Loucy (cell line): ENCODE results near the gene ZBTB42.

Experiments
- H2AFZ ChIP-seq: fragments of 200-600 bp; sonication (generic); 2 replicates; pipeline ENCODE4 v1.6.0; 2016; ENCODE audit warnings: antibody characterized with exemption, mild to moderate bottlenecking, low read length, moderate library complexity
- H3F3A ChIP-seq: fragments of 200-600 bp; 2 replicates; pipeline ENCODE4 v1.6.0; 2016; ENCODE audit warnings: antibody characterized with exemption, low read depth, mild to moderate bottlenecking
- H3K27me3 ChIP-seq: fragments of 200-600 bp; sonication (generic); 2 replicates; pipeline ENCODE4 v1.6.1; 2014; ENCODE audit warnings: low read length, mild to moderate bottlenecking; ENCODE audit not compliant: insufficient read depth, poor library complexity, severe bottlenecking
- H3K36me3 ChIP-seq: fragments of 200-600 bp; sonication (generic); 2 replicates; pipeline ENCODE4 v1.6.1; 2016; ENCODE audit warnings: low read length; ENCODE audit not compliant: insufficient read depth
- H3K4me1 ChIP-seq: fragments of 200-600 bp; sonication (generic); 2 replicates; pipeline ENCODE4 v1.5.1; 2014; ENCODE audit warnings: low read length, mild to moderate bottlenecking; ENCODE audit not compliant: insufficient read depth, poor library complexity, severe bottlenecking
- H3K4me2 ChIP-seq: fragments of 200-600 bp; sonication (generic); 2 replicates; pipeline ENCODE4 v1.6.0; 2014; ENCODE audit warnings: antibody characterized with exemption, low read length, low read depth, mild to moderate bottlenecking; ENCODE audit not compliant: poor library complexity, severe bottlenecking
- H3K4me3 ChIP-seq: fragments of 200-600 bp; sonication (generic); 2 replicates; pipeline ENCODE4 v1.5.1; 2014; ENCODE audit warnings: low read length, mild to moderate bottlenecking, mixed read lengths; ENCODE audit not compliant: poor library complexity, severe bottlenecking
- H3K79me2 ChIP-seq: fragments of 200-600 bp; sonication (generic); 2 replicates; pipeline ENCODE4 v1.6.1; 2014; ENCODE audit warnings: low read length; ENCODE audit not compliant: insufficient read depth
- H3K9ac ChIP-seq: fragments of 200-600 bp; sonication (generic); 2 replicates; pipeline ENCODE4 v1.6.0; 2014; ENCODE audit warnings: mild to moderate bottlenecking, low read depth, low read length, moderate library complexity; ENCODE audit not compliant: poor library complexity, severe bottlenecking
- H3K9me2 ChIP-seq: fragments of 200-600 bp; sonication (generic); replicated peaks from 2 replicates; pipeline ENCODE4 v1.6.1; 2016; ENCODE audit warnings: low read depth, low read length, mixed read lengths
- H3K9me3 ChIP-seq: fragments of 200-600 bp; sonication (generic); 2 replicates; pipeline ENCODE4 v1.6.1; 2014; ENCODE audit warnings: mild to moderate bottlenecking, antibody characterized with exemption, low read length, low read depth; ENCODE audit not compliant: insufficient read depth
- H4K20me1 ChIP-seq: fragments of 200-600 bp; sonication (generic); 2 replicates; pipeline ENCODE4 v1.6.0; 2014; ENCODE audit warnings: antibody characterized with exemption, low read length, mild to moderate bottlenecking; ENCODE audit not compliant: insufficient read depth, poor library complexity, severe bottlenecking
- CTCF ChIP-seq: fragments of 200-600 bp; sonication (generic); conservative IDR thresholded peaks from 2 replicates; pipeline ENCODE4 v1.5.1; 2014; ENCODE audit warnings: mild to moderate bottlenecking, antibody characterized with exemption, low read length
- EZH2phosphoT487 ChIP-seq: fragments of 200-600 bp; IDR thresholded peaks from 2 replicates; pipeline ENCODE4 v1.6.1; 2018; ENCODE audit warnings: antibody characterized with exemption, mild to moderate bottlenecking, moderate library complexity, borderline replicate concordance

The ZBTB42 gene

GRCh38 chr14:104795781-104796686, 4.9 kb upstream of the ZBTB42 start:
- TF ChIP-seq EZH2phosphoT487 (no peak), CTCF (no peak)
- peak overlapping the region; percentile 75 for H3K4me2 ChIP-seq
- peaks cover 41% of the 10 kb centered on the region for H4K20me1 ChIP-seq
- peaks cover 41% of the 10 kb centered on the region for H3K79me2 ChIP-seq
- no peaks in the 10 kb centered on the region for H3K9me2 ChIP-seq
- peak overlapping the region; percentile 74 for H3K4me3 ChIP-seq
- H2AFZ ChIP-seq, result 0 out of 2 replicates have a peak overlapping the region, but pooled peaks have one; percentile 45
- H3K27me3 ChIP-seq, result no peaks in the 10 kb centered on the region
- H3K4me1 ChIP-seq, result peaks cover 55% of the 10 kb centered on the region
- H3K9ac ChIP-seq, result peak overlapping the region; percentile 69
- no peaks in the 10 kb centered on the region for H3K9me3 ChIP-seq
- H3F3A ChIP-seq, result peaks cover 13% of the 10 kb centered on the region
- no peaks in the 10 kb centered on the region for H3K36me3 ChIP-seq

GRCh38 chr14:104796687-104797081, 4.2 kb upstream of the ZBTB42 start:
- Histone ChIP-seq H3K9me3 (no peaks in the 10 kb centered on the region), H2AFZ (no peak overlapping the region), H3K4me3 (peak overlapping the region; percentile 74), H3K4me1 (peaks cover 58% of the 10 kb centered on the region), H3F3A (peaks cover 13% of the 10 kb centered on the region), H3K27me3 (no peaks in the 10 kb centered on the region), H4K20me1 (peaks cover 38% of the 10 kb centered on the region), H3K4me2 (peak overlapping the region; percentile 75), H3K79me2 (peaks cover 40% of the 10 kb centered on the region), H3K36me3 (no peaks in the 10 kb centered on the region), H3K9ac (peak overlapping the region; percentile 69), H3K9me2 (no peaks in the 10 kb centered on the region)
- TF ChIP-seq CTCF (no peak), EZH2phosphoT487 (no peak)

GRCh38 chr14:104797115-104798044, 3.5 kb upstream of the ZBTB42 start:
- H3K9ac ChIP-seq, result no peak overlapping the region

More at GRCh38 chr14:104797115-104798044, 3.5 kb upstream of the ZBTB42 start:
- H3K27me3 ChIP-seq, result no peaks in the 10 kb centered on the region
- H3F3A ChIP-seq, result peaks cover 13% of the 10 kb centered on the region
- no peaks in the 10 kb centered on the region for H3K36me3 ChIP-seq
- H3K9me3 ChIP-seq, result no peaks in the 10 kb centered on the region
- peaks cover 56% of the 10 kb centered on the region for H3K4me1 ChIP-seq
- no peak overlapping the region for H3K4me2 ChIP-seq
- TF ChIP-seq EZH2phosphoT487 (no peak), CTCF (no peak)
- no peak overlapping the region for H3K4me3 ChIP-seq
- H3K79me2 ChIP-seq, result peaks cover 35% of the 10 kb centered on the region
- H2AFZ ChIP-seq, result no peak overlapping the region
- peaks cover 31% of the 10 kb centered on the region for H4K20me1 ChIP-seq
- no peaks in the 10 kb centered on the region for H3K9me2 ChIP-seq
